ENCODE results near the gene EFNA1. TPM values are rescaled to one million over a fixed set of nuclear protein-coding genes. Genes with fewer than 3 reads are reported as not detected.

EFNA1 gene
- total and polyA plus RNA-seq, 2 of the 8 experiments (the other 6 are each of a cell fraction or from before 2014, with no cell fraction given): 4.9 to 14.6 TPM

DNA sequence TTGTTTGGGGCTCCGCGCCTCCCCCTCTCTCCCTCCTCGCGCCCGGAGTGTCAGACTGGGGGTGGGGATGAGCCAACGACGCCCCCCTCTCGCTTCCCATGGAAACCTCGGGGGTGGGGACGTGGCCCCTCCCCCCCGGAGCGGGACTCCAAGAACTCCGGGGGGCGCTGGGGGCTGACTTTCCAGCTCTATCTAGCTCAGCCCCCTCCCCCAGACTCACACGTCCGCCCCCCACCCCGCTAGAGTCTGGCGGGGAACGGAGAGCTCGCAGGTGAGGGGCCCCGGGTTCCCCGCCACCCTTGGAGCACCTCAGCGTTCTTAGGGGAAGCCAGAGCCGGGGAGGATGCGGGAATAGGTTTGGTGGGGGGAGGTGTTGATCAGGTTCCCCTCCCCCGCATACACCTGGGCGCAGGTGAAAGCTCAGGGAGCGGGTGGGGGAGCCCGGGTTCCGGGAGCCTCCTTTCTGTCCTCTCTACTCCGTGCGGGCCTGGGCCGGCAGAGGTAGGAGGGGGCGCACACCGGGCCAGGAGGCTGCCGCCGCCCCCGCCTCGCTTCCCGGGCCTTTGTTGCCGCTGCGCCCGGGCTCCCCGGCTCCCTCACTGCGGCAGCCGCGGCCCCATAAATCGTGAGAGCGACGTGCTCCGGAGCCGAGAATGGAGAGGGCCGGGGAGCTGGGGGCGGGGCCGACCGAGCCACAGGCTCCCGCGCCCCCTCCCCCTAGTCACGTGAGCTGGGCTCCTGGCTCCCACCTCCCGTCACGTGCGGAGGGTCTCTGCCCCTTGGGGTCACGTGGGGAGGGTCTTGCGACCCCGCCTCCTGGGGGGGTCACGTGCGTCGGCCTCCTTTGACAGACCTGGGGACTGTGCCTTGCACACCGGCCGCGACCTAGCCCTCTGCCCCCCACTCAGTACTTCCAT lies 47.1 kb upstream of the EFNA1 start (continued):
- TF ChIP-seq CHD7 (IDR thresholded peaks at IDR 0.05; ENCODE audit: insufficient replicate concordance, low read length): no peak
- no peak for TF ChIP-seq POLR2AphosphoS5 (IDR thresholded peaks at IDR 0.05; ENCODE audit: low read depth, low read length)
- TF ChIP-seq POLR2A (IDR thresholded peaks at IDR 0.05; ENCODE audit: control extremely low read depth in 1 of 2, low read depth in 2 of 2, low read length in 2 of 2): peak in 1 of 2 experiments; percentile 55; a peak in 1 of 3 replicates
- TF ChIP-seq GABPA (IDR thresholded peaks at IDR 0.05; ENCODE audit: borderline replicate concordance, insufficient read depth, low read length): no peak
- no peak for TF ChIP-seq TAF7 (optimal IDR thresholded peaks at IDR 0.05; ENCODE audit: borderline replicate concordance, low read depth, low read length)
- TF ChIP-seq TEAD4 (IDR thresholded peaks at IDR 0.05; ENCODE audit: low read depth, low read length): no peak
- TF ChIP-seq BRCA1 (IDR thresholded peaks at IDR 0.05; ENCODE audit: low read depth, low read length): no peak
- peak; percentile 7; the same call in 1 of the 2 replicates for TF ChIP-seq TAF1 (IDR thresholded peaks at IDR 0.05; ENCODE audit: low read depth, low read length)
- no peak for TF ChIP-seq FOSL1 (IDR thresholded peaks at IDR 0.05; ENCODE audit: insufficient read depth, low read depth, low read length)
- TF ChIP-seq KDM4A (IDR thresholded peaks at IDR 0.05; ENCODE audit: low read depth, low read length, severe bottlenecking): peak; percentile 18

Measured in H1 (cell line).